Smooth muscle cell (in vitro differentiated cells): ENCODE data around the gene WFDC12. TPM values are rescaled to one million over a fixed set of nuclear protein-coding genes. Genes with fewer than 3 reads are reported as not detected.

ENCODE experiments used
- DNase-seq: peaks from one replicate; lab custom pipeline; 2025; ENCODE audit not compliant: unreplicated experiment; lab: John Stamatoyannopoulos, UW
- H2AFZ ChIP-seq: fragments of 200-600 bp; sonication (generic); 2 replicates; pipeline ENCODE4 v1.6.0; 2016; ENCODE audit warnings: antibody characterized with exemption, low read depth, mild to moderate bottlenecking
- H3F3A ChIP-seq: fragments of 200-600 bp; sonication (generic); 2 replicates; pipeline ENCODE4 v1.6.0; 2017; ENCODE audit warnings: antibody characterized with exemption, low read depth
- H3K27ac ChIP-seq: fragments of 200-600 bp; sonication (generic); 2 replicates; pipeline ENCODE4 v1.5.1; 2016; ENCODE audit warnings: low read depth, mild to moderate bottlenecking
- H3K27me3 ChIP-seq: fragments of 200-600 bp; sonication (generic); 2 replicates; pipeline ENCODE4 v1.6.1; 2016; ENCODE audit warnings: low read depth, mild to moderate bottlenecking
- H3K36me3 ChIP-seq: fragments of 200-600 bp; sonication (generic); 2 replicates; pipeline ENCODE4 v1.5.1; 2016; ENCODE audit warnings: low read depth
- H3K4me1 ChIP-seq: fragments of 200-600 bp; sonication (generic); 2 replicates; pipeline ENCODE4 v1.5.1; 2016; ENCODE audit warnings: low read depth
- H3K4me2 ChIP-seq: fragments of 200-600 bp; sonication (generic); 2 replicates; pipeline ENCODE4 v1.6.0; 2016; ENCODE audit warnings: mild to moderate bottlenecking
- H3K4me3 ChIP-seq: fragments of 200-600 bp; sonication (generic); 2 replicates; pipeline ENCODE4 v1.5.1; 2016; ENCODE audit warnings: mild to moderate bottlenecking
- H3K79me2 ChIP-seq: fragments of 200-600 bp; sonication (generic); 2 replicates; pipeline ENCODE4 v1.6.0; 2016; ENCODE audit warnings: low read depth, mild to moderate bottlenecking
- H3K9ac ChIP-seq: fragments of 200-600 bp; sonication (generic); 2 replicates; pipeline ENCODE4 v1.6.0; 2016; ENCODE audit warnings: low read depth
- H3K9me3 ChIP-seq: fragments of 200-600 bp; sonication (generic); replicated peaks from 2 replicates; pipeline ENCODE4 v1.5.1; 2016; ENCODE audit warnings: low read depth
- H4K20me1 ChIP-seq: fragments of 200-600 bp; sonication (generic); 2 replicates; pipeline ENCODE4 v1.6.0; 2016; ENCODE audit warnings: low read depth
- WGBS: methylation state at CpG from one replicate; pipeline ENCODE4 v1.1.7; 2016; ENCODE audit warnings: low lambda C conversion rate; 5-methylcytosine and 5-hydroxymethylcytosine counted together
- polyA plus RNA-seq: library from polyadenylated mRNA; unstranded; fragments of >200 nt; fragmentation: Nextera tagmentation; extraction: Ambion mirVana; gene quantifications from 2 replicates; pipeline ENCODE4 v1.2.1, GENCODE V29; 2016
- total RNA-seq: library from RNA; depleted of rRNA; stranded (reverse); fragments of >200 nt; gene quantifications from 2 replicates; pipeline ENCODE4 v1.2.3, GENCODE V29; 2014
- TF ChIP-seq, protein P1 (sequence below): fragments of 200-600 bp; sonication (generic); IDR thresholded peaks from 2 replicates; pipeline ENCODE4 v1.5.1; 2017; ENCODE audit warnings: borderline replicate concordance, mild to moderate bottlenecking, antibody characterized with exemption; ENCODE audit not compliant: insufficient read depth, poor library complexity, severe bottlenecking

Gene WFDC12
- total and polyA plus RNA-seq, 2 experiments from 2014 or later: not detected

DNA sequence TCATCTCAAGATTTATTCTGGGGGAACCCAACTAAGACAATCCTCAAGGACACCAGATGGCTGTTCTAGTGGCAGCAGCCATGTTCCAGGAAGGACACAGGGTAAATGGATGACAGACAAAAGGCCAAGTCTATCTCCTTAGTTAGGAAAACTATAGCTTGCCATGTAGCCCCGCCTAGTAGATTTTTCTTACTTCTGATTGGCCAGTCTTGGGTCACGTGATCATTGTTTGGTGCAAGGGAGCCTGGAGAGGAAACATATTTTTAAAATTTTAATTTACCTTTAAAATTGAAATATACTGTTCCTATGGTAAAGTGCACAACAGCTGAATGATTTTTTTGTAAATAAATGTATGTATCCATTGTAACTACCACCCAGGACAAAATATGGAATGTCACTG is 18.9 kb downstream of the WFDC12 start:
- Histone ChIP-seq H3K27ac (peak overlapping the region; percentile 33), H3K79me2 (no peaks in the 10 kb centered on the region), H3K9me3 (no peaks in the 10 kb centered on the region), H4K20me1 (no peaks in the 10 kb centered on the region), H3K27me3 (no peaks in the 10 kb centered on the region), H3K4me3 (no peak overlapping the region), H3K4me1 (no peaks in the 10 kb centered on the region), H3F3A (no peaks in the 10 kb centered on the region), H3K36me3 (no peaks in the 10 kb centered on the region), H2AFZ (no peak overlapping the region), H3K9ac (no peak overlapping the region), H3K4me2 (no peak overlapping the region)
- WGBS: 100% methylated on average over 2 of the region's 2 CpGs
- DNase-seq: no peak
- TF ChIP-seq, protein P1, sequence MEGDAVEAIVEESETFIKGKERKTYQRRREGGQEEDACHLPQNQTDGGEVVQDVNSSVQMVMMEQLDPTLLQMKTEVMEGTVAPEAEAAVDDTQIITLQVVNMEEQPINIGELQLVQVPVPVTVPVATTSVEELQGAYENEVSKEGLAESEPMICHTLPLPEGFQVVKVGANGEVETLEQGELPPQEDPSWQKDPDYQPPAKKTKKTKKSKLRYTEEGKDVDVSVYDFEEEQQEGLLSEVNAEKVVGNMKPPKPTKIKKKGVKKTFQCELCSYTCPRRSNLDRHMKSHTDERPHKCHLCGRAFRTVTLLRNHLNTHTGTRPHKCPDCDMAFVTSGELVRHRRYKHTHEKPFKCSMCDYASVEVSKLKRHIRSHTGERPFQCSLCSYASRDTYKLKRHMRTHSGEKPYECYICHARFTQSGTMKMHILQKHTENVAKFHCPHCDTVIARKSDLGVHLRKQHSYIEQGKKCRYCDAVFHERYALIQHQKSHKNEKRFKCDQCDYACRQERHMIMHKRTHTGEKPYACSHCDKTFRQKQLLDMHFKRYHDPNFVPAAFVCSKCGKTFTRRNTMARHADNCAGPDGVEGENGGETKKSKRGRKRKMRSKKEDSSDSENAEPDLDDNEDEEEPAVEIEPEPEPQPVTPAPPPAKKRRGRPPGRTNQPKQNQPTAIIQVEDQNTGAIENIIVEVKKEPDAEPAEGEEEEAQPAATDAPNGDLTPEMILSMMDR: no peak

DNA sequence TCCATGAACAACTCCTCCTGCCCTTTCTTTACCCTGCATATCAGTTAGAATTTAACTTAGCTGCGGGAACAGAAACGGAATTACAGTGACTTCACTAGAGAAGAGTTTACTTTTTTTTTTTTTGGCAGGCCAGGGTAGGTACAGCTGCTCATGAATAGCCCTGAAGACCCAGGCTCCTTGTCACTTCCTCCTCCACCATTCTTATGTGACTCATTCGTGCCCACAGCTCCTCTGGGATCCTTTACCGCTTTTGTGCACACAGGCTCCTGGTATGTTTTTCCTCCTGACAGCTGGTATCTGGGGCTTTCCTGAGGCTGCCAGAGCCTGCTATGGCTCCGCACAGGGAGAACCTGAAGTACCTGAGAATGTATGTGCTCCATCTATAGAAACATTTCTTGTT is 19.5 kb downstream of the WFDC12 start:
- Histone ChIP-seq H2AFZ (no peak overlapping the region), H3K79me2 (no peaks in the 10 kb centered on the region), H3F3A (no peaks in the 10 kb centered on the region), H3K9me3 (no peaks in the 10 kb centered on the region), H3K27ac (peak overlapping the region; percentile 33), H3K4me3 (no peak overlapping the region), H3K4me1 (no peaks in the 10 kb centered on the region), H4K20me1 (no peaks in the 10 kb centered on the region), H3K27me3 (peaks cover 5% of the 10 kb centered on the region), H3K36me3 (no peaks in the 10 kb centered on the region), H3K9ac (no peak overlapping the region), H3K4me2 (no peak overlapping the region)
- TF ChIP-seq, protein P1: no peak
- 35% methylated on average over 5 of the region's 5 CpGs for WGBS
- DNase-seq: no peak

DNA sequence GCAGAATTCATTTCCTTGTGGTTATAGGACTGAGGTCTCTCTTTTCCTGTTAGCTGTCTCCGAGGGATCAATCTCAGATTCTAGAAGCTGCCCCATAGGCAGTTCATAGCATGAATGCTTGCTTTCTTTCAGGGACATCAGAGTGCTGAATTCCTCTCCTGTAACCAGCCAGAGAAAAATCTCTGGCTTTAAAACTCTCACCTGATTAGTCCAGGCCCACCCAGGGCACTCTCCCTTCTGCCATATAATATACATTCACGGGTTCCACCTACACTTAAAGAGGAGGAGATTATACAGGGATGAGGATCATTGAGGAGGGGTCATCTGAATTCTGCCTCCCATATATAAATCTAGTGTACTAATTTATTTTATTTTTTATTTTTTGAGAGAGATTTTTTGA is 21.2 kb downstream of the WFDC12 start:
- DNase-seq: no peak
- Histone ChIP-seq H3K4me1 (no peaks in the 10 kb centered on the region), H3K9ac (no peak overlapping the region), H3F3A (no peaks in the 10 kb centered on the region), H2AFZ (no peak overlapping the region), H3K27ac (no peak overlapping the region), H3K9me3 (no peaks in the 10 kb centered on the region), H3K36me3 (no peaks in the 10 kb centered on the region), H3K4me2 (no peak overlapping the region), H3K4me3 (no peak overlapping the region), H4K20me1 (no peaks in the 10 kb centered on the region), H3K27me3 (peaks cover 10% of the 10 kb centered on the region), H3K79me2 (no peaks in the 10 kb centered on the region)
- 93% methylated on average over 2 of the region's 2 CpGs for WGBS
- TF ChIP-seq, protein P1: no peak

DNA sequence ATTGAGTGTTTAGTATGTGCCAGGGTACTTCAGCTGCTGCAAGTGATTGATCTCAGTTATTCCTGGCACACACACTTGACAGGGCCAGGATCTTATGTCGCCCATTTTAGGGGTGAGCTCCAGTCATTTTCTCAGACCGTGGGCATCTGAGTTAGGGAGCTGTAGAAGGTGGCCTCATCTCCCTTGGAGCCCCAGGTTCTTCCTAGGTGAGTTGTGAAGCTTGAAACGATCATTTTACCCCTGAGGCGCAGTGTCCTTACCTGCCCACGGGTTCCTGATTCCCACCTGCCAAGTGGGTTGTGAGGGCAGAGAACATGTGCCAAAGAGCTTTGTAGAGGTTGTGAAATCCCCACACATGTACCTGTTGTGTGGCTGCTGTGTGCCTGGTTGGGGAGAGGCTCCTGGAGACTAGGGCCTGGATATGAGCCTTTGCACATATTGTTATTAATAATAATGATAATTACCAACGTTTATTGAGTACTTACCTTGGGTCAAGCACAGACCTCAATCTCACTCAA is 22.9 kb downstream of the WFDC12 start:
- Histone ChIP-seq H3K27ac (no peak overlapping the region), H3K4me2 (peak overlapping the region; percentile 81), H3K4me1 (no peaks in the 10 kb centered on the region), H3K4me3 (peak overlapping the region; percentile 39), H3K79me2 (no peaks in the 10 kb centered on the region), H3K27me3 (peaks cover 10% of the 10 kb centered on the region), H2AFZ (peak overlapping the region; percentile 63), H3K9ac (no peak overlapping the region), H3K9me3 (no peaks in the 10 kb centered on the region), H4K20me1 (no peaks in the 10 kb centered on the region), H3K36me3 (no peaks in the 10 kb centered on the region), H3F3A (no peaks in the 10 kb centered on the region)
- 66% methylated on average over 6 of the region's 6 CpGs for WGBS
- TF ChIP-seq, protein P1: no peak
- no peak for DNase-seq
